Muscle layer of colon (tissue), 2 donors: ENCODE results near the gene ZBTB7B.

Experiments used
- H3K27ac ChIP-seq: one replicate; pipeline ENCODE4 v1.7.0; 2013; ENCODE audit warnings: low read depth, mild to moderate bottlenecking, low read length, moderate library complexity
- H3K27me3 ChIP-seq, 2 donors: one replicate each; pipeline ENCODE4 v1.7.0; 2013; ENCODE audit warnings: low read length in 2 of 2, mild to moderate bottlenecking in 2 of 2; ENCODE audit not compliant: insufficient read depth in 2 of 2, control insufficient read depth in 1 of 2
- H3K36me3 ChIP-seq: one replicate; pipeline ENCODE4 v1.7.0; 2013; ENCODE audit warnings: mild to moderate bottlenecking, low read length; ENCODE audit not compliant: insufficient read depth
- H3K4me1 ChIP-seq: one replicate; pipeline ENCODE4 v1.7.0; 2013; ENCODE audit warnings: mild to moderate bottlenecking, low read length; ENCODE audit not compliant: insufficient read depth
- H3K4me3 ChIP-seq, 2 donors: one replicate each; pipeline ENCODE4 v1.7.0; 2013; ENCODE audit warnings: low read length in 2 of 2, low read depth in 1 of 2, mild to moderate bottlenecking in 1 of 2, moderate library complexity in 1 of 2
- H3K9ac ChIP-seq: one replicate; pipeline ENCODE4 v1.7.0; 2013; ENCODE audit warnings: low read length
- H3K9me3 ChIP-seq: one replicate; pipeline ENCODE4 v1.7.0; 2013; ENCODE audit warnings: mild to moderate bottlenecking, low read length
- donor health status: abdominal sarcoma.
- donor health status: Adenocarcinoma of cecum.

Gene ZBTB7B

GRCh38 chr1:155008015-155008941, 5.7 kb downstream of the ZBTB7B start:
- no peak overlapping the region for H3K9ac ChIP-seq
- peak overlapping the region; percentile 97 for H3K27ac ChIP-seq
- H3K9me3 ChIP-seq: no peaks in the 10 kb centered on the region
- no peaks in the 10 kb centered on the region for H3K36me3 ChIP-seq
- peaks cover 75% of the 10 kb centered on the region for H3K4me1 ChIP-seq
- H3K4me3 ChIP-seq: peak overlapping the region in 1 of 2 donors; percentile 50
- no peaks in the 10 kb centered on the region for H3K27me3 ChIP-seq

GRCh38 chr1:155009221-155009711, 6.7 kb downstream of the ZBTB7B start:
- no peaks in the 10 kb centered on the region for H3K27me3 ChIP-seq
- H3K27ac ChIP-seq: peak overlapping the region; percentile 97
- H3K36me3 ChIP-seq: peaks cover 5% of the 10 kb centered on the region
- no peak overlapping the region for H3K9ac ChIP-seq
- no peaks in the 10 kb centered on the region for H3K9me3 ChIP-seq
- H3K4me3 ChIP-seq: no peak overlapping the region
- H3K4me1 ChIP-seq: peaks cover 72% of the 10 kb centered on the region

- Histone ChIP-seq H3K27ac (no peak overlapping the region), H3K36me3 (peaks cover 10% of the 10 kb centered on the region), H3K4me3 (no peak overlapping the region), H3K9ac (no peak overlapping the region), H3K4me1 (peaks cover 67% of the 10 kb centered on the region), H3K27me3 (no peaks in the 10 kb centered on the region), H3K9me3 (no peaks in the 10 kb centered on the region)
These were observed 7.1 kb downstream of the ZBTB7B start for GRCh38 chr1:155009742-155010141.

- H3K4me3 ChIP-seq: no peak overlapping the region
- peaks cover 61% of the 10 kb centered on the region for H3K4me1 ChIP-seq
- H3K9ac ChIP-seq: no peak overlapping the region
- H3K27me3 ChIP-seq: no peaks in the 10 kb centered on the region
- no peaks in the 10 kb centered on the region for H3K9me3 ChIP-seq
- peaks cover 16% of the 10 kb centered on the region for H3K36me3 ChIP-seq
- H3K27ac ChIP-seq: no peak overlapping the region
These were observed 7.8 kb downstream of the ZBTB7B start for GRCh38 chr1:155010211-155010918.

GRCh38 chr1:155011004-155011416, 8.4 kb downstream of the ZBTB7B start:
- H3K4me3 ChIP-seq: no peak overlapping the region
- peaks cover 55% of the 10 kb centered on the region for H3K4me1 ChIP-seq
- H3K9ac ChIP-seq: no peak overlapping the region

GRCh38 chr1:155011437-155012025, 8.9 kb downstream of the ZBTB7B start:
- Histone ChIP-seq H3K36me3 (peaks cover 23% of the 10 kb centered on the region), H3K9ac (no peak overlapping the region), H3K4me3 (no peak overlapping the region), H3K27ac (peak overlapping the region; percentile 52), H3K27me3 (no peaks in the 10 kb centered on the region), H3K4me1 (peaks cover 51% of the 10 kb centered on the region), H3K9me3 (no peaks in the 10 kb centered on the region)

More at GRCh38 chr1:155011004-155011416, 8.4 kb downstream of the ZBTB7B start:
- peak overlapping the region; percentile 52 for H3K27ac ChIP-seq
- H3K27me3 ChIP-seq: no peaks in the 10 kb centered on the region
- H3K36me3 ChIP-seq: peaks cover 22% of the 10 kb centered on the region
- H3K9me3 ChIP-seq: no peaks in the 10 kb centered on the region

GRCh38 chr1:155012026-155012546, 9.5 kb downstream of the ZBTB7B start:
- Histone ChIP-seq H3K9me3 (no peaks in the 10 kb centered on the region), H3K9ac (no peak overlapping the region), H3K27ac (peak overlapping the region; percentile 57), H3K36me3 (peaks cover 23% of the 10 kb centered on the region), H3K4me3 (no peak overlapping the region), H3K27me3 (no peaks in the 10 kb centered on the region), H3K4me1 (peaks cover 51% of the 10 kb centered on the region)

- Histone ChIP-seq H3K4me3 (no peak overlapping the region), H3K9ac (no peak overlapping the region), H3K4me1 (peaks cover 45% of the 10 kb centered on the region)
These were observed 10.4 kb downstream of the ZBTB7B start for GRCh38 chr1:155012776-155013602.

GRCh38 chr1:155013632-155014031, 11.0 kb downstream of the ZBTB7B start:
- Histone ChIP-seq H3K4me1 (peaks cover 42% of the 10 kb centered on the region), H3K36me3 (peaks cover 23% of the 10 kb centered on the region), H3K4me3 (no peak overlapping the region), H3K27me3 (no peaks in the 10 kb centered on the region), H3K27ac (no peak overlapping the region), H3K9ac (no peak overlapping the region), H3K9me3 (no peaks in the 10 kb centered on the region)

More at GRCh38 chr1:155012776-155013602, 10.4 kb downstream of the ZBTB7B start:
- peaks cover 23% of the 10 kb centered on the region for H3K36me3 ChIP-seq
- H3K27me3 ChIP-seq: no peaks in the 10 kb centered on the region
- peak overlapping the region; percentile 57 for H3K27ac ChIP-seq
- no peaks in the 10 kb centered on the region for H3K9me3 ChIP-seq

- peaks cover 23% of the 10 kb centered on the region for H3K36me3 ChIP-seq
- no peaks in the 10 kb centered on the region for H3K27me3 ChIP-seq
- H3K4me3 ChIP-seq: no peak overlapping the region
- H3K27ac ChIP-seq: no peak overlapping the region
- peaks cover 39% of the 10 kb centered on the region for H3K4me1 ChIP-seq
- no peak overlapping the region for H3K9ac ChIP-seq
- no peaks in the 10 kb centered on the region for H3K9me3 ChIP-seq
These were observed 12.3 kb downstream of the ZBTB7B start for GRCh38 chr1:155014709-155015508.
